ENCODE measurements around the gene TAS2R8. TPM values are rescaled to one million over a fixed set of nuclear protein-coding genes. Genes with fewer than 3 reads are reported as not detected.

TAS2R8 gene
- total RNA-seq, 1 experiment from 2014 or later = not detected

DNA sequence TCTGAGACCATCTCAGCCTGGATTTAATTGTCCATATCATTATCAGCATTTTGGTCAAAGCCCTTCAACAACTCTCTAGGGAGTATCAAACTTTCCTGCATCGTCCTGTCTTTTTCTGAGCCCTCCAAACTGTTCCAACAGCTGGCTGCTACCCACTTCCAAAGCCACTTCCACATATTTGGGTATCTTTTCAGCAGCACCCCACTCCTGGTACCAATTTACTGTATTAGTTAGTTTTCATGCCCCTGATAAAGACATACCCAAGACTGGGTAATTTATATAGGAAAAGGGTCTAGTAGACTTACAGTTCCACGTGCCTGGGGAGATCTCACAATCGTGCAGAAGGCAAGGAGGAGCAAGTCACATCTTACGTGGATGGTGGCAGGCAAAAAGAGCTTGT lies 50.9 kb downstream of the TAS2R8 start:
- CTCF ChIA-PET = no interaction called here
- H3K9me3 Mint-ChIP-seq (ENCODE audit: low read depth, unreplicated experiment) = peaks cover 8% of the 10 kb centered on the region
- intact Hi-C loops (cut with micrococcal nuclease; ENCODE audit: unreplicated experiment) = no loop called here
- no peak overlapping the region for H3K27ac Mint-ChIP-seq (ENCODE audit: unreplicated experiment)
- no peak overlapping the region for H3K4me3 Mint-ChIP-seq (ENCODE audit: low read depth, unreplicated experiment)
- H3K4me1 Mint-ChIP-seq (ENCODE audit: low read depth, unreplicated experiment) = peaks cover 11% of the 10 kb centered on the region
- DNase-seq = no peak
- H3K27me3 Mint-ChIP-seq (ENCODE audit: unreplicated experiment) = peaks cover 27% of the 10 kb centered on the region
- BruUV-seq (replicated peaks) = no TSS peak
- TF ChIP-seq, protein P1, sequence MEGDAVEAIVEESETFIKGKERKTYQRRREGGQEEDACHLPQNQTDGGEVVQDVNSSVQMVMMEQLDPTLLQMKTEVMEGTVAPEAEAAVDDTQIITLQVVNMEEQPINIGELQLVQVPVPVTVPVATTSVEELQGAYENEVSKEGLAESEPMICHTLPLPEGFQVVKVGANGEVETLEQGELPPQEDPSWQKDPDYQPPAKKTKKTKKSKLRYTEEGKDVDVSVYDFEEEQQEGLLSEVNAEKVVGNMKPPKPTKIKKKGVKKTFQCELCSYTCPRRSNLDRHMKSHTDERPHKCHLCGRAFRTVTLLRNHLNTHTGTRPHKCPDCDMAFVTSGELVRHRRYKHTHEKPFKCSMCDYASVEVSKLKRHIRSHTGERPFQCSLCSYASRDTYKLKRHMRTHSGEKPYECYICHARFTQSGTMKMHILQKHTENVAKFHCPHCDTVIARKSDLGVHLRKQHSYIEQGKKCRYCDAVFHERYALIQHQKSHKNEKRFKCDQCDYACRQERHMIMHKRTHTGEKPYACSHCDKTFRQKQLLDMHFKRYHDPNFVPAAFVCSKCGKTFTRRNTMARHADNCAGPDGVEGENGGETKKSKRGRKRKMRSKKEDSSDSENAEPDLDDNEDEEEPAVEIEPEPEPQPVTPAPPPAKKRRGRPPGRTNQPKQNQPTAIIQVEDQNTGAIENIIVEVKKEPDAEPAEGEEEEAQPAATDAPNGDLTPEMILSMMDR (IDR thresholded peaks at IDR 0.05; ENCODE audit: unreplicated experiment) = no peak
- no peaks in the 10 kb centered on the region for H3K36me3 Mint-ChIP-seq (ENCODE audit: insufficient read depth, unreplicated experiment)

Other genes starting within 250 kb of the TAS2R8 start
- 59.5 and 61.4 TPM in 2 replicates for gene MAGOHB, start 193.7 kb downstream of the TAS2R8 start, total RNA-seq (2022)
- 8.4 and 10.7 TPM in 2 replicates for gene STYK1, start 133.2 kb downstream of the TAS2R8 start, total RNA-seq (2022)
- gene YBX3, start 84.0 kb downstream of the TAS2R8 start, total RNA-seq (2022) = 295 and 312 TPM in 2 replicates
- gene TAS2R7, start 4.7 kb downstream of the TAS2R8 start, total RNA-seq (2022) = not detected in 2 replicates
- not detected in 2 replicates for gene TAS2R9, start 2.9 kb upstream of the TAS2R8 start, total RNA-seq (2022)
- 1.5 and 1.7 TPM in 2 replicates for gene TAS2R10, start 19.1 kb upstream of the TAS2R8 start, total RNA-seq (2022)
- gene PRR4, start 42.2 kb upstream of the TAS2R8 start, total RNA-seq (2022) = 3.1 and 4.7 TPM in 2 replicates
- 12.4 and 21.9 TPM in 2 replicates for gene PRH1, start 77.0 kb upstream of the TAS2R8 start, total RNA-seq (2022)
- 1.8 and 2.5 TPM in 2 replicates for gene TAS2R13, start 102.3 kb upstream of the TAS2R8 start, total RNA-seq (2022)
- gene PRH2, start 122.0 kb upstream of the TAS2R8 start, total RNA-seq (2022) = not detected in 2 replicates
- 2.9 TPM in 2 replicates for gene TAS2R14, start 132.0 kb upstream of the TAS2R8 start, total RNA-seq (2022)
- 1.8 TPM in 2 replicates for gene TAS2R50, start 179.6 kb upstream of the TAS2R8 start, total RNA-seq (2022)
- 2.4 and 3.3 TPM in 2 replicates for gene TAS2R20, start 191.0 kb upstream of the TAS2R8 start, total RNA-seq (2022)
- gene TAS2R19, start 215.3 kb upstream of the TAS2R8 start, total RNA-seq (2022) = 3.2 and 4.5 TPM in 2 replicates
- gene TAS2R31, start 224.1 kb upstream of the TAS2R8 start, total RNA-seq (2022) = 3.6 and 4.1 TPM in 2 replicates

Data from Calu3 (cell line).